Naive thymus-derived CD4-positive, alpha-beta T cell (primary cell): ENCODE results near the gene LITAFD. TPM values are rescaled to one million over a fixed set of nuclear protein-coding genes. Genes with fewer than 3 reads are reported as not detected.
A peak's percentile ranks its signal among the peaks of the same experiment; 100 is the strongest.

Experiments used
- ATAC-seq: fragments of 150-1000 bp; cut with Tn5 transposase; 2 replicates; pipeline ENCODE4 v1.10.0; 2021; ENCODE audit warnings: mild to moderate bottlenecking, moderate library complexity
- CTCF ChIA-PET: fragments of 350-600 bp; sonication (Branson Sonifier 250); formaldehyde crosslinking; loops from one replicate; lab custom pipeline; 2021; ENCODE audit warnings: antibody characterized with exemption; lab: Charles Lee
- POLR2A ChIA-PET: fragments of 350-600 bp; sonication (Branson Sonifier 250); formaldehyde crosslinking; loops from one replicate; lab custom pipeline; 2021; ENCODE audit warnings: antibody characterized with exemption, inconsistent platforms; lab: Charles Lee
- DNase-seq, 9 donors: peaks; one replicate each; pipeline versions ENCODE4 v3.0.0 to v3.0.0-alpha.2; 2020 to 2022; ENCODE audit warnings: mixed read lengths in 1 of 9
- H3K27ac ChIP-seq: one replicate; pipeline ENCODE4 v1.7.0; 2013; ENCODE audit warnings: mild to moderate bottlenecking, low read depth, low read length, moderate library complexity
- H3K27me3 ChIP-seq, 2 donors: one replicate each; pipeline ENCODE4 v1.7.0; 2013; ENCODE audit warnings: low read length in 2 of 2, mild to moderate bottlenecking in 2 of 2, moderate library complexity in 2 of 2; ENCODE audit not compliant: control insufficient read depth in 2 of 2, insufficient read depth in 2 of 2
- H3K36me3 ChIP-seq, 3 experiments: 1 replicate in 2 of 3; 2 replicates in 1 of 3; pipeline ENCODE4 v1.7.0; 2013; ENCODE audit warnings: low read length in 3 of 3, mild to moderate bottlenecking in 3 of 3, moderate library complexity in 1 of 3; ENCODE audit not compliant: insufficient read depth in 3 of 3, control insufficient read depth in 2 of 3
- H3K4me1 ChIP-seq, 2 donors: one replicate each; pipeline ENCODE4 v1.7.0; 2013; ENCODE audit warnings: low read length in 2 of 2, mild to moderate bottlenecking in 2 of 2, moderate library complexity in 1 of 2; ENCODE audit not compliant: control insufficient read depth in 2 of 2, insufficient read depth in 2 of 2
- H3K4me3 ChIP-seq: 2 replicates; pipeline ENCODE4 v1.7.0; 2013; ENCODE audit warnings: mild to moderate bottlenecking, low read length
- H3K9me3 ChIP-seq, 3 experiments: 1 replicate in 2 of 3; 2 replicates in 1 of 3; pipeline ENCODE4 v1.7.0; 2013; ENCODE audit warnings: low read length in 3 of 3; ENCODE audit not compliant: control insufficient read depth in 2 of 3
- H3K27ac Mint-ChIP-seq, 9 donors: one replicate each; pipeline ENCODE4 v1.8.0; 2020 to 2022; ENCODE audit warnings: mixed read lengths in 9 of 9, mild to moderate bottlenecking in 8 of 9, moderate library complexity in 5 of 9, inconsistent platforms in 2 of 9
- H3K27me3 Mint-ChIP-seq, 5 donors: one replicate each; pipeline ENCODE4 v1.8.0; 2021 to 2022; ENCODE audit warnings: mixed read lengths in 5 of 5, mild to moderate bottlenecking in 1 of 5
- H3K36me3 Mint-ChIP-seq, 5 donors: one replicate each; pipeline ENCODE4 v1.8.0; 2020 to 2022; ENCODE audit warnings: mixed read lengths in 5 of 5, mild to moderate bottlenecking in 3 of 5, inconsistent platforms in 1 of 5
- H3K4me1 Mint-ChIP-seq, 7 donors: one replicate each; pipeline ENCODE4 v1.8.0; 2020 to 2022; ENCODE audit warnings: mixed read lengths in 7 of 7, mild to moderate bottlenecking in 3 of 7, inconsistent platforms in 1 of 7
- H3K4me3 Mint-ChIP-seq, 10 donors: one replicate each; pipeline ENCODE4 v1.8.0; 2020 to 2022; ENCODE audit warnings: mild to moderate bottlenecking in 10 of 10, mixed read lengths in 10 of 10, moderate library complexity in 6 of 10, inconsistent platforms in 2 of 10
- H3K9me3 Mint-ChIP-seq, 11 donors: one replicate each; pipeline ENCODE4 v1.8.0; 2020 to 2022; ENCODE audit warnings: mixed read lengths in 11 of 11, mild to moderate bottlenecking in 4 of 11, inconsistent platforms in 1 of 11, moderate library complexity in 1 of 11
- intact Hi-C, 2 donors: fragments of 100-400 bp; cut with micrococcal nuclease; formaldehyde crosslinking; loops; one replicate each; pipeline ENCODE4 v1.15.1; 2023
- polyA plus RNA-seq, 2 donors: library from polyadenylated mRNA; unstranded; fragments of 300-500 nt; fragmentation: Illumina TruSeq; gene quantifications; one replicate each; pipeline ENCODE4 v1.2.3, GENCODE V29; 2021
- total RNA-seq, 6 experiments: library from RNA in 5 of 6; stranded (reverse) in 5 of 6; gene quantifications; 1 replicate in 5 of 6; 2 replicates in 1 of 6; pipeline ENCODE4 v1.2.3 and lab custom pipeline; 2021 to 2026

Gene LITAFD
- total and polyA plus RNA-seq, 7 experiments from 2014 or later = not detected

- POLR2A ChIA-PET = no interaction called here
- Mint-ChIP-seq H3K4me1 (peaks cover 16 to 67% (median 47%) of the 10 kb centered on the region in 7 donors), H3K4me3 (no peak overlapping the region), H3K36me3 (peaks cover 2 to 48% (median 23%) of the 10 kb centered on the region in 5 donors), H3K27me3 (no peaks in the 10 kb centered on the region), H3K9me3 (no peaks in the 10 kb centered on the region), H3K27ac (peak overlapping the region in 8 of 9 donors; percentile 17 to 79 (median 42))
- H3K9me3 ChIP-seq = no peaks in the 10 kb centered on the region
- H3K4me3 ChIP-seq = no peak overlapping the region
- no peak for ATAC-seq
- no peak for DNase-seq
- H3K4me1 ChIP-seq = peaks cover 0 to 16% of the 10 kb centered on the region in 2 donors
- H3K36me3 ChIP-seq = peaks cover 14 to 81% (median 20%) of the 10 kb centered on the region in 3 experiments
- intact Hi-C loops = no loop called here
- H3K27ac ChIP-seq = no peak overlapping the region
- CTCF ChIA-PET = no interaction called here
- H3K27me3 ChIP-seq = no peaks in the 10 kb centered on the region
These were observed 42.1 kb downstream of the LITAFD start for GRCh38 chr16:8924214-8924613.

- Histone ChIP-seq H3K4me3 (no peak overlapping the region), H3K4me1 (peaks cover 0 to 3% of the 10 kb centered on the region in 2 donors), H3K9me3 (no peaks in the 10 kb centered on the region), H3K27me3 (no peaks in the 10 kb centered on the region), H3K27ac (no peak overlapping the region), H3K36me3 (peaks cover 14 to 78% (median 18%) of the 10 kb centered on the region in 3 experiments)
- H3K9me3 Mint-ChIP-seq = no peaks in the 10 kb centered on the region
- intact Hi-C loops = no loop called here
- H3K4me3 Mint-ChIP-seq = no peak overlapping the region
- peaks cover 9 to 58% (median 42%) of the 10 kb centered on the region in 7 donors for H3K4me1 Mint-ChIP-seq
- no peak overlapping the region for H3K27ac Mint-ChIP-seq
- peaks cover 8 to 43% (median 24%) of the 10 kb centered on the region in 5 donors for H3K36me3 Mint-ChIP-seq
- POLR2A ChIA-PET = no interaction called here
- CTCF ChIA-PET = no interaction called here
- ATAC-seq = no peak
- H3K27me3 Mint-ChIP-seq = no peaks in the 10 kb centered on the region
- DNase-seq = no peak
These were observed 43.3 kb downstream of the LITAFD start for GRCh38 chr16:8925455-8925854.

- no peak overlapping the region for H3K4me3 Mint-ChIP-seq
- no peaks in the 10 kb centered on the region for H3K9me3 Mint-ChIP-seq
- intact Hi-C loops = no loop called here
- Histone ChIP-seq H3K4me3 (no peak overlapping the region), H3K36me3 (peaks cover 2 to 64% (median 16%) of the 10 kb centered on the region in 3 experiments), H3K27me3 (no peaks in the 10 kb centered on the region), H3K4me1 (no peaks in the 10 kb centered on the region), H3K27ac (no peak overlapping the region), H3K9me3 (no peaks in the 10 kb centered on the region)
- no peak for ATAC-seq
- H3K4me1 Mint-ChIP-seq = peaks cover 15 to 55% (median 40%) of the 10 kb centered on the region in 7 donors
- H3K36me3 Mint-ChIP-seq = peaks cover 8 to 36% (median 24%) of the 10 kb centered on the region in 5 donors
- ChIA-PET CTCF (no interaction called here), POLR2A (no interaction called here)
- DNase-seq = no peak
- H3K27ac Mint-ChIP-seq = peak overlapping the region in 1 of 9 donors; percentile 29
- H3K27me3 Mint-ChIP-seq = no peaks in the 10 kb centered on the region
These were observed 44.7 kb downstream of the LITAFD start for GRCh38 chr16:8926827-8927226.

GRCh38 chr16:8928467-8928957, 46.4 kb downstream of the LITAFD start:
- H3K36me3 ChIP-seq = peaks cover 0 to 47% (median 16%) of the 10 kb centered on the region in 3 experiments
- H3K4me1 Mint-ChIP-seq = peaks cover 23 to 68% (median 45%) of the 10 kb centered on the region in 7 donors
- H3K36me3 Mint-ChIP-seq = peaks cover 8 to 34% (median 24%) of the 10 kb centered on the region in 5 donors

GRCh38 chr16:8929086-8929748, 47.1 kb downstream of the LITAFD start:
- Histone ChIP-seq H3K27me3 (no peaks in the 10 kb centered on the region), H3K4me3 (no peak overlapping the region), H3K36me3 (peaks cover 0 to 43% (median 16%) of the 10 kb centered on the region in 3 experiments), H3K9me3 (no peaks in the 10 kb centered on the region), H3K4me1 (peaks cover 0 to 10% of the 10 kb centered on the region in 2 donors), H3K27ac (no peak overlapping the region)
- DNase-seq = no peak
- Mint-ChIP-seq H3K4me3 (no peak overlapping the region), H3K27ac (no peak overlapping the region), H3K4me1 (peaks cover 25 to 68% (median 46%) of the 10 kb centered on the region in 7 donors), H3K9me3 (no peaks in the 10 kb centered on the region), H3K27me3 (no peaks in the 10 kb centered on the region), H3K36me3 (peaks cover 8 to 34% (median 22%) of the 10 kb centered on the region in 5 donors)
- ATAC-seq = no peak
- ChIA-PET CTCF (no interaction called here), POLR2A (no interaction called here)
- intact Hi-C loops = no loop called here

More at GRCh38 chr16:8928467-8928957, 46.4 kb downstream of the LITAFD start:
- ATAC-seq (no peak), DNase-seq (no peak)
- Histone ChIP-seq H3K4me3 (no peak overlapping the region), H3K9me3 (no peaks in the 10 kb centered on the region), H3K27me3 (no peaks in the 10 kb centered on the region), H3K27ac (no peak overlapping the region), H3K4me1 (peaks cover 0 to 10% of the 10 kb centered on the region in 2 donors)
- no peak overlapping the region for H3K27ac Mint-ChIP-seq
- CTCF ChIA-PET = no interaction called here
- H3K9me3 Mint-ChIP-seq = no peaks in the 10 kb centered on the region
- intact Hi-C loops = no loop called here
- no peaks in the 10 kb centered on the region for H3K27me3 Mint-ChIP-seq
- H3K4me3 Mint-ChIP-seq = no peak overlapping the region
- POLR2A ChIA-PET = no interaction called here

- Histone ChIP-seq H3K4me1 (peaks cover 14 to 26% of the 10 kb centered on the region in 2 donors), H3K27ac (no peak overlapping the region), H3K9me3 (no peaks in the 10 kb centered on the region), H3K36me3 (peaks cover 0 to 31% (median 16%) of the 10 kb centered on the region in 3 experiments), H3K27me3 (no peaks in the 10 kb centered on the region), H3K4me3 (no peak overlapping the region)
- Mint-ChIP-seq H3K9me3 (no peaks in the 10 kb centered on the region), H3K4me1 (peaks cover 28 to 76% (median 63%) of the 10 kb centered on the region in 7 donors), H3K27me3 (no peaks in the 10 kb centered on the region), H3K27ac (peak overlapping the region in 1 of 9 donors; percentile 43), H3K36me3 (peaks cover 8 to 27% (median 18%) of the 10 kb centered on the region in 5 donors), H3K4me3 (peak overlapping the region in 2 of 10 donors; percentile 1 to 3)
- POLR2A ChIA-PET = no interaction called here
- DNase-seq (peak in 8 of 9 donors; percentile 25 to 62 (median 46)), ATAC-seq (no peak)
- intact Hi-C loops = no loop called here
- CTCF ChIA-PET = interaction anchor here (0.7 kb wide), 1 partner anchor 14 kb away, joined by 3 read pairs; no protein-coding TSS in a partner anchor
These were observed 49.7 kb downstream of the LITAFD start for GRCh38 chr16:8931859-8932258.
